Activated naive CD8-positive, alpha-beta T cell (primary cell): ENCODE measurements around the gene NT5DC4.
"Not testable (repeated sequence)": the region's sequence is repeated elsewhere in the genome, so short reads cannot be mapped to it uniquely, and the experiment has no call there.

Experiments used
- H3K27ac Mint-ChIP-seq: one replicate; pipeline ENCODE4 v1.8.0; 2021; ENCODE audit warnings: mixed read lengths
- H3K27me3 Mint-ChIP-seq: one replicate; pipeline ENCODE4 v1.8.0; 2021; ENCODE audit warnings: mixed read lengths
- H3K36me3 Mint-ChIP-seq: one replicate; pipeline ENCODE4 v1.8.0; 2021; ENCODE audit warnings: mixed read lengths
- H3K4me1 Mint-ChIP-seq: one replicate; pipeline ENCODE4 v1.8.0; 2021; ENCODE audit warnings: low read depth, mixed read lengths
- H3K4me3 Mint-ChIP-seq: one replicate; pipeline ENCODE4 v1.8.0; 2021; ENCODE audit warnings: mild to moderate bottlenecking, mixed read lengths
- H3K9me3 Mint-ChIP-seq: one replicate; pipeline ENCODE4 v1.8.0; 2021; ENCODE audit warnings: low read depth, mixed read lengths

The NT5DC4 gene

DNA sequence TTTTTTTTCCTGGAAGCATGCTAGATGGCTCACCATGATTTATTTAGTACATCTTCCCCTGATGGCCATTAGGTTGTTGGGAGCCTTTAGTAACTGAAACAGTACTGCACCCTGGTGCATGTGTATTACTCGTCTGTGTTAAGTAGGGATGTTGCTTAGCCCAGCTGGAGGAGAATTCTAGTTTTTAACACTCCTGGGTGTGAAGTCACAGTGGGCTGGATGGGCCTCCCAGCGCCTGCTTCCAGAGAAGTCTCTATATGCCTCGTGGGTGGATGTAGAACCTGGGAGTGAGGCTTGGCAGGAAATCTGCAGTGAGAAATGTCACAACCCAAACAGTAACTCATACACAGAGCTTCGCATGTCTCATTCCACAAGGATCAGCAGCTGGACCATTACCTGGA lies 28.9 kb upstream of the NT5DC4 start:
- H3K36me3 Mint-ChIP-seq = no peaks in the 10 kb centered on the region
- H3K27me3 Mint-ChIP-seq = no peaks in the 10 kb centered on the region
- no peak overlapping the region for H3K4me3 Mint-ChIP-seq
- no peak overlapping the region for H3K27ac Mint-ChIP-seq
- H3K4me1 Mint-ChIP-seq = peaks cover 25% of the 10 kb centered on the region
- H3K9me3 Mint-ChIP-seq = no peaks in the 10 kb centered on the region

DNA sequence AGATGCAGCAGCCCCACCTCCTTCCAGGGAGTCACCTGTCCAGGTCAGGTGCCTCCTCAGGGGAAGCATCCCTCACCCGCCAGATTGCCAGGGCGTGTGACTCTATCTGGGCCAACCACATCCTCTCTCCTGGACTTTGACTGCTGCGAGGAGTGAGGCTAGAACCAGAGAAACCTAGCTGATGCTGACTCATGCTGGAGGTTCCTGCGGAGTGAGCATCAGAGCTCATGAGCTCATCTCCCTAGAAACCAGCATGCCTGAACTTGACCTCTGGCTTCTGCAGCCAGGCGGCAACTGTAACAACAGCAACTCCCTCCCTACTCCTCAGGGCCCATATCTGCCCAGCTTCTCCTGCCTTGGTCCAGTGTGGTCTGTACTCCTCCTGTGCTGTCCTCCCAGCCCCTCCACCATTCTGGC lies 28.3 kb upstream of the NT5DC4 start:
- peaks cover 25% of the 10 kb centered on the region for H3K4me1 Mint-ChIP-seq

DNA sequence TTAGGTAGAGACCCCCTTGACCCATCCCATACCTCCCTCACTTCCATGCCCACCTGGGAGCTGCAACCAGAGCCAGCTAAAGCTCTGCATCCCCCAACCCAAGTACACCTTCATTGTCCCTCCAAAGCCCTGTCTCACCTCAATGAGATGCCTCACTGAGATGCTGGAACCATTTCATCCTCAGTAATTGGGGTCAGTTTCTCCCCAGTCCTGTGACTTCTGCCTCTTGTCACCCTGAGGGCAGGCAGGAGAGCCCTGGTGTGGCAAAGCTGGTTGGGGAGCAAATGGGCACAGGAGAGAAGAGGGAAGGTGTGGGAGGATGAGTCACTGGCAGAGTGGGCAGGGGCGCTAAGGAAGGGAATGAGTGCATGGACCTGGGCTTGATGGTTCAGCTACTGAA lies 27.9 kb upstream of the NT5DC4 start:
- Mint-ChIP-seq H3K27me3 (no peaks in the 10 kb centered on the region), H3K9me3 (no peaks in the 10 kb centered on the region), H3K27ac (peak overlapping the region; percentile 58), H3K4me1 (peaks cover 25% of the 10 kb centered on the region), H3K4me3 (peak overlapping the region; percentile 37), H3K36me3 (no peaks in the 10 kb centered on the region)

More for the DNA sequence above, 28.3 kb upstream of the NT5DC4 start:
- H3K9me3 Mint-ChIP-seq = no peaks in the 10 kb centered on the region
- H3K27me3 Mint-ChIP-seq = no peaks in the 10 kb centered on the region
- peak overlapping the region; percentile 58 for H3K27ac Mint-ChIP-seq
- peak overlapping the region; percentile 37 for H3K4me3 Mint-ChIP-seq
- no peaks in the 10 kb centered on the region for H3K36me3 Mint-ChIP-seq

DNA sequence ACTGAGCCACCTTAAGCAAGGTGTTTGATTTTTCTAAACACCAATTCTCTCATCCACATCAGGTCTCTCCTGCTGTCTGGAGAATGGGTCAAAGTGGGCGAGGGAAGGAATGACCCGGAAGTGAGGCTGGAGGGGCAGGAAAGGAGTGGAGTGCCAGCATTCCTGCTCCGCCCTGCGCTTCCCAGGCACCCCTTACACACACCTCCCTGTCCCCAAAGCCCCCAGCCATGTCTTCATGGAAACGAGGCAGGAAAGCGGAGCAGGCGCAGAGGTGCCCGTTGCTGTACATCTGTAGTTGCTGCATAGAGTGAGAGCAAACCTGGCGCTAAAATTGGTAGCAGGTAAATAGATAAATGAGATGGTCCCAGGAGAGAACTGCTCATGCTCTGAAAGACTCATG lies 27.2 kb upstream of the NT5DC4 start:
- no peak overlapping the region for H3K27ac Mint-ChIP-seq
- no peaks in the 10 kb centered on the region for H3K9me3 Mint-ChIP-seq
- H3K4me3 Mint-ChIP-seq = no peak overlapping the region

DNA sequence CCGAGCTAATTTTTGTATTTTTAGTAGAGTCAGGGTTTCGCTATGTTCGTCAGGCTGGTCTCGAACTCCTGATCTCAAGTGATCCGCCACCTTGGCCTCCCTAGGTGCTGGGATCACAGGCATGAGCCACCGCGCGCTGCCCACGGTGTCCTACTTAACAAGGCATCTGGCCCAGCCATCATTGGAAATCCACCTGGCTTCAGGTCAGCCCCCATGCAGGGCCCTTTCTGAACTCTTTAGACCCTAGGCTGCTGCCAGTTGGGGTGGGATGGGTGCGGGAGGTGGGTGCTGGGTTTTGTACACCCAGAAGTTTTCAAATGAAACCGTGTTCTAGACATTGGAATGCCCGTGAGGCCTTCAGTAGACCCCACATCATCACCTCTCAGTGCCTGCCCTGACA lies 26.6 kb upstream of the NT5DC4 start:
- Mint-ChIP-seq H3K4me1 (peaks cover 25% of the 10 kb centered on the region), H3K27me3 (no peaks in the 10 kb centered on the region), H3K4me3 (no peak overlapping the region), H3K9me3 (no peaks in the 10 kb centered on the region), H3K36me3 (no peaks in the 10 kb centered on the region), H3K27ac (no peak overlapping the region)

More for the DNA sequence above, 27.2 kb upstream of the NT5DC4 start:
- Mint-ChIP-seq H3K4me1 (peaks cover 25% of the 10 kb centered on the region), H3K27me3 (no peaks in the 10 kb centered on the region), H3K36me3 (no peaks in the 10 kb centered on the region)

DNA sequence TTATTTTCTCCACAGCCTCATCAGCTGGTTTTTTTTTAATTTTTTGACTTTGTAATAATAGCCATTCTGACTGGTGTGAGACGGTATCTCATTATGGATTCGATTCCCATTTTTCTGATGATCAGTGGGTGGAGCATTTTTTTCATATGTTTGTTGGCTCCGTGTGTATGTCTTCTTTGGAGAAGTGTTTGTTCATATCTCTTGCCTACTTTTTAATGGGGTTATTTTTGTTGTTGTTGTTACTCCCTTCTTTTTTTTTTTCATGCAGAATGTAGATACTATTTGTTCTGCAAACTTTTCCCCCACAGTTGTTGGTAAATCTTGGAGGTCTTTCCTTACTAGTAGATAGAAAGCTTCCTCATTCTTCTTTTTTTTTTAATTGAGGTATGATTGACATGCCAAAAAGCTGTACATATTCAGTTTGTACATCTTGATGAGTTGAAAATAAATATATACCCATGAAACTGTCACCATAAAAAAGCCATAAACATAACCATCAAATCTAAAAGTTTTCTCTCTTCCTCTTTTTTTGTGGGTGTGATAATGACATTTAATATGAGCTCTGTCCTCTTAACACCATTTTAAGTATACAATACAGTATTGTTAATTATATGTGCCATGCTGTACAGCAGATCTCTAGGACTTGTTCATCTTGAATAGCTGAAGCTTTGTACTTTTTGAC lies 21.8 kb upstream of the NT5DC4 start:
- Mint-ChIP-seq H3K27ac (no peak overlapping the region), H3K4me3 (no peak overlapping the region), H3K27me3 (peaks cover 6% of the 10 kb centered on the region), H3K36me3 (no peaks in the 10 kb centered on the region), H3K9me3 (no peaks in the 10 kb centered on the region), H3K4me1 (peaks cover 2% of the 10 kb centered on the region)

DNA sequence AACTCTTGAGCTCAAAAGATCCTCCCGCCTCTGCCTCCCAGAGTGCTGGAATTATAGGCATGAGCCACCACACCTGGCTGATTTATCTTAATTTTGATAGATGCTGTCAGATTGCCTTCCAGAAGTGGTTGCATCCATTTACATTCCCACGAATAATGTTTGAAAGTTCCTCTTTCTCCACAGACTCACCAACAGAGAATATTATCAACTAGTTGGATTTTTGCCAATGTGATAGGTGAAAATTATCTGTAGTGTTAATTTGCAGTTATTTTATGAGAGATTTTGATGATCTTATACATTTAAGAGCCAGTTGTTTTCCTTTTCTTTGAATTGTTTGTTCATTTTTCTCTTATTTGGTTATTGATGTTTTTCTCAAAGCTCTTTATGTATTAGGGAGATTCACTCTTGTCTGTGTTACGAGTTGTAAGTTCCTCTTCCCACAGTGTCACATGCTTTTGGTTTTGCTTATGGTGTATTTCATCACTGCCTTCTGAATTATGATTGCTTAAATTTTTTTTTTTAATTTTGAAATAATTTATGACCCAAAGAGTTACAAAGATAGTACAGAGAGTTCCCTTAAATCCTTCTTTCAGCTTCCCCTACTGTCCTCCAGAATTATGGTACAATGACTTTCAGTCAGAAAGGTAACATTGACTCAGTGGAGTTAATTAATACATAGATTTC lies 20.7 kb upstream of the NT5DC4 start:
- peaks cover 8% of the 10 kb centered on the region for H3K27me3 Mint-ChIP-seq
- no peak overlapping the region for H3K27ac Mint-ChIP-seq
- H3K4me3 Mint-ChIP-seq = no peak overlapping the region
- peaks cover 2% of the 10 kb centered on the region for H3K4me1 Mint-ChIP-seq
- no peaks in the 10 kb centered on the region for H3K9me3 Mint-ChIP-seq
- H3K36me3 Mint-ChIP-seq = no peaks in the 10 kb centered on the region

DNA sequence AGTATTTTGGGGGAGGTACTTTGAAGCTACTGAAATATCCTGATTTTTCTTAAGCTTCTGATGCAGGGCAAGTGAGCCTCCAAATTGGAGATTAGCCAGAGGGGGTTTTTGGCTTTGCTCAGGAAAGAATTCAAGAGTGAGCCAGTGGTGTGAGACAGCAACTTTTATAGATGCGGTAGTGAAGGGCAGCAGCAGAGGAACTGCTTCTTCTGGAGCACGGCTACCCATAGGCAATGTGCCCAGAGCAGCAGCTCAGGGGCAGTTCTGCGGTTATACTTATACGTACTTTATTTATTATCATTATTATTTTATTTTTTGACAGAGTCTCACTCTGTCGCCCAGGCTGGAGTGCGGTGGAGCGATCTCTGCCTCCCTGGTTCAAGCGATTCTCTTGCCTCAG lies 19.8 kb upstream of the NT5DC4 start:
- no peak overlapping the region for H3K4me3 Mint-ChIP-seq
- H3K9me3 Mint-ChIP-seq = no peaks in the 10 kb centered on the region
- peaks cover 9% of the 10 kb centered on the region for H3K4me1 Mint-ChIP-seq
- H3K27me3 Mint-ChIP-seq = peaks cover 8% of the 10 kb centered on the region
- no peaks in the 10 kb centered on the region for H3K36me3 Mint-ChIP-seq
- H3K27ac Mint-ChIP-seq = no peak overlapping the region

DNA sequence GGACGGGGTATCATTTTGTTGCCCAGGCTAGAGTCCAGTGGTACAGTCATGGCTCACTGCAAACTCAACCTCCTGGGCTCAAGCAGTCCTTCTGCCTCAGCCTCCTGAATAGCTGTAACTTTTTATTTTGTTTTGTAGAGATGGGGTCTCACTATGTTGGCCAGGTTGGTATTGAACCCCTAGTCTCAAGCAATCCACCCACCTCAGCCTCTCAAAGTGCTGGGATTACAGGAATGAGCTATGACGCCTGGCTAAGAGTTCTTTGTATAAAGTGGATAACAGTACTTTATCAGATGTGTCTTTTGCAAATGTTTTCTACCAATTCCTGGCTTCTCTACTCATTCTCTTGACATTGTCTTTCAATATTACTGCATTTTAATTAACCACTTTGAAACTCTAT lies 17.1 kb upstream of the NT5DC4 start:
- H3K27ac Mint-ChIP-seq = no peak overlapping the region
- H3K27me3 Mint-ChIP-seq = peaks cover 10% of the 10 kb centered on the region
- peaks cover 24% of the 10 kb centered on the region for H3K4me1 Mint-ChIP-seq
- no peak overlapping the region for H3K4me3 Mint-ChIP-seq
- H3K9me3 Mint-ChIP-seq = no peaks in the 10 kb centered on the region
- H3K36me3 Mint-ChIP-seq = no peaks in the 10 kb centered on the region

DNA sequence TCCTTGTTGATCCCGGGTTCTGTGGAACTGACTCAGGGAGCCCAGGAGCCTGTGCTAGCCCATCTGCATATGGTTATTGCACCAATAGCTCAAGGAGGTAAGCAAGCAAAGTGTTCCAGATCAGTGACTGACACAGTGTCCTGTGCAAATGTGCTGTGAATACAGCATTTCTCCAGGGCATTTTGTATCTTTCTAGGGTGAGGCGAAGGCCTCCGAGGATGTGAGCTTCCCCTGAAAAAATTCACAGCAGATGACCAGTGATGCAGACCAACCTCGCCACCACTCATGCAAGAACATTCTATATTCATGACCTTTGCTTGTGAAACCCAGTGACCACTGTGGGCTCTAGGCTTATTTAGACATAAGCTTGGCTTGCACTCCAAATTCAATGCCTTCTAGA lies 15.2 kb upstream of the NT5DC4 start:
- H3K36me3 Mint-ChIP-seq = no peaks in the 10 kb centered on the region
- H3K27me3 Mint-ChIP-seq = peaks cover 10% of the 10 kb centered on the region
- no peaks in the 10 kb centered on the region for H3K9me3 Mint-ChIP-seq
- H3K4me1 Mint-ChIP-seq = peaks cover 25% of the 10 kb centered on the region
- H3K27ac Mint-ChIP-seq = no peak overlapping the region
- no peak overlapping the region for H3K4me3 Mint-ChIP-seq

DNA sequence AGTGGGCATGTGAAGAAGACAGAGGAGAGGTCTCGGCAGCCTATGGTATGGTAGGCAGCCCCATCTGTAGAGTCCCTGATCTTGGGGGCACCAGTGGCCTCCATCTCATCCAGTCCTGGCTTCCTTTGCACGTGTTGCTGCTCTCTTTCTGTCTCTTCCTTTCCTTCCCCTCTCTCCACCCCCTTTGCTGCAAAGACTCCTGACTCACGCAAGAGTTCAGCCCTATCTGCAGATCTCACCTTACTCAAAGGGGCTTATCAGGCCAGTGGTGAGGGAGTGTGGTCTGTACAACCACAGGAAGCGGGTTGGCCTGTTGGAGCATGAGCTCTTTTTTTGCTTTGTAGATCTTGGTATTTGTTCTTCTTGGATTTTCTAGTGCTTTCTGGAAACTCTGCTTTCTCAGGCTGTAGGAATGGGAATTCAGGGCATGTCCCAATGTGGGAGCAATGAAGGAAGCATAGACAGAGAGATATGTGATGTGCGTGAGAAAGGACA lies 14.6 kb upstream of the NT5DC4 start:
- Mint-ChIP-seq H3K4me3 (peak overlapping the region; percentile 61), H3K27ac (no peak overlapping the region), H3K36me3 (no peaks in the 10 kb centered on the region), H3K27me3 (peaks cover 8% of the 10 kb centered on the region), H3K9me3 (no peaks in the 10 kb centered on the region), H3K4me1 (peaks cover 25% of the 10 kb centered on the region)

DNA sequence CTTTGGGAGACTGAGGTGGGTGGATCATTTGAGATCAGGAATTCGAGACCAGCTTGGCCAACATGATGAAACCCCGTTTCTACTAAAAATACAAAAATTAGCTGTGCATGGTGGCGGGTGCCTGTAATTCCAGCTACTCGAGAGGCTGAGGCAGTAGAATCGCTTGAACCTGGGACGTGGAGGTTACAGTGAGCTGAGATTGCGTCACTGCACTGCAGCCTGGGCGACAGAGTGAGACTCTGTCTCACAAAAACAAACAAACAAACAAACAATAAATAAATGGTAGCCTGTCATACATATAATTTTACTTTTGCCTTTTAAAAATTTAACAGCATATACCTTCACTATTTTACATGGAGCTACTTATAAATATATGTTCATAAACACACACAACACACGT lies 13.9 kb upstream of the NT5DC4 start:
- not testable (repeated sequence) for H3K27ac Mint-ChIP-seq, H3K27me3 Mint-ChIP-seq, H3K4me3 Mint-ChIP-seq, H3K36me3 Mint-ChIP-seq, H3K9me3 Mint-ChIP-seq
- peaks cover 25% of the 10 kb centered on the region for H3K4me1 Mint-ChIP-seq

DNA sequence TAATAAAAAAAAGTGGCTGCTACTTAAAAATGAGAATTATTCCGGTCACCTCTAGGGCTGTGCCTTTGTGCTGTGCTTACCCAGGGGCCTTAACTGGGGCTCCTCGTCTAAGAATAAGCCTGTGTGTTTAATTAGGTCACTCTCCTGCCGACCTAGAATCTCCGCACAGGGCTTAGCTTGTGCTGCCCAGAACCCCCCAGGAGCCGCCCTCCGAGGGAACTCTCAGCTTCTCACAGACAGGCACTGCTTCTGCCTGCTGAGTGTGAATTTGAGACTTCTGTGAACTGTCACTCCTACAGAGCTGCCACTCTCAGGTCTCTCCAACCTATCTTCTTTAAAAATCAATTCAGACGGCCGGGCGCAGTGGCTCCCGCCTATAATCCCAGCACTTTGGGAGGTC lies 11.9 kb upstream of the NT5DC4 start:
- peaks cover 6% of the 10 kb centered on the region for H3K27me3 Mint-ChIP-seq
- no peak overlapping the region for H3K4me3 Mint-ChIP-seq
- H3K4me1 Mint-ChIP-seq = peaks cover 24% of the 10 kb centered on the region
- H3K27ac Mint-ChIP-seq = no peak overlapping the region
- no peaks in the 10 kb centered on the region for H3K9me3 Mint-ChIP-seq
- H3K36me3 Mint-ChIP-seq = no peaks in the 10 kb centered on the region

DNA sequence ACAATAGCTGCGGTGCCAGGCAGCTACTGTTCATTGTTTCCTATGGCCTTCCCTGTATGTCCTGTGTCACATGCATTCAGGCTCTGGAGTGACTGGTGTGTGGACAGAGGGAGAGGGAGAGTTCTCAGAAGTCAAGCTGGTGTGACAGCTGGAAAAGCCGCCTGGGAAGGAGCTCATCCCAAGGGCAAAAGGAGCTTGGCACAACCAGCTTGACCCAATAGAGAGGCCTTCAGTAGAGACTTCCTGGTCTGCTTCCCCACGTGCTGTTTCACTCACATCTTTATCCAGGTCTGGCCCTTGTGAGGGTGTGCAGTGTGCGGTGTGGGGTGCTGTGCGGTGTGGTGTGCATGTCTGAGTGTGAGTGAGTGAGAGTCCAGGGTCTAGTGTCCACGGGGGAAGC lies 11.1 kb upstream of the NT5DC4 start:
- H3K36me3 Mint-ChIP-seq = no peaks in the 10 kb centered on the region
- H3K4me1 Mint-ChIP-seq = peaks cover 24% of the 10 kb centered on the region
- no peaks in the 10 kb centered on the region for H3K9me3 Mint-ChIP-seq
- H3K4me3 Mint-ChIP-seq = no peak overlapping the region
- no peak overlapping the region for H3K27ac Mint-ChIP-seq
- peaks cover 4% of the 10 kb centered on the region for H3K27me3 Mint-ChIP-seq

DNA sequence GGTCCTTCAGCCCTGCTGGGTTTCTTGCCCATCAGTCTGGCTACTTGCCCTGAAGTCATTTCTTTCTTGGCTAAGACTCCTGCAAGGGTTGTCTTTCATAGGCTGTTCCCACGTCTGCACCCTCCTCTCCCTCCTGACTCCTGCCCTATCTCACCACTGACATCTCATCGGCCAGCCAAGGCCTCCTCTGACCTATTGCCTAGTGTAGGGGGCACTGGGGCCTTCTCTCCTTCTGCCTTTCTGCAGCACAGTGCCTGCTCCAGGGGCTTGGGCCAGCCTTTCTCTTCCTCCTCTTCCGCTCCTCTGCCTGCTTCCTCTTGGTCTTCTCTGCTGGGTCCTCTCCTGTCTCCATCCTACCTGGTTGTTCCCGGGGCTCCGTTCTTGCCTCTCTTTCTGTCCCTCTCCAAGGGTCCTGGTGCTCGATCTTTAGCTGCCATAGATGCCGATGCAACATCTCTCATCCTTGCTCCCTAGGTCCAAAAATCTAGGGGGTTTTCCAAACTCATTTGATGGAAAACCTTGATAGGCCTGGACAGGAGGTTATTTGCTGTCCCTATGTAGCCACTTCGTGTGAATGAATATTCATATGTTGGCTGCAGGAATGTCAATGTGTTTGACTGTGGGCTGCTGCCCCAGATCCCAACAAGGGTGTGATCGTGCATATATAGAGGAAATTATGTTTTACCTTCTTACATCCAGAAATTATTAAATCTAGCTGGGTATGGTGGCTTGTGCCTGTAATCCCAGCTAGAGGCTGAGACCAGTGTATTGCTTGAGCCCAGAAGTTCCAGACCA lies 9.7 kb upstream of the NT5DC4 start:
- Mint-ChIP-seq H3K27ac (no peak overlapping the region), H3K9me3 (no peaks in the 10 kb centered on the region), H3K4me1 (peaks cover 15% of the 10 kb centered on the region), H3K27me3 (peaks cover 4% of the 10 kb centered on the region), H3K4me3 (no peak overlapping the region), H3K36me3 (no peaks in the 10 kb centered on the region)
